ENCODE results near the gene GRID2IP. TPM values are rescaled to one million over a fixed set of nuclear protein-coding genes. Genes with fewer than 3 reads are reported as not detected.
"Not testable (repeated sequence)": the region's sequence is repeated elsewhere in the genome, so short reads cannot be mapped to it uniquely, and the experiment has no call there.

The GRID2IP gene
- total RNA-seq, 4 donors from 2014 or later, result 0.27 TPM; not detected in 3

DNA sequence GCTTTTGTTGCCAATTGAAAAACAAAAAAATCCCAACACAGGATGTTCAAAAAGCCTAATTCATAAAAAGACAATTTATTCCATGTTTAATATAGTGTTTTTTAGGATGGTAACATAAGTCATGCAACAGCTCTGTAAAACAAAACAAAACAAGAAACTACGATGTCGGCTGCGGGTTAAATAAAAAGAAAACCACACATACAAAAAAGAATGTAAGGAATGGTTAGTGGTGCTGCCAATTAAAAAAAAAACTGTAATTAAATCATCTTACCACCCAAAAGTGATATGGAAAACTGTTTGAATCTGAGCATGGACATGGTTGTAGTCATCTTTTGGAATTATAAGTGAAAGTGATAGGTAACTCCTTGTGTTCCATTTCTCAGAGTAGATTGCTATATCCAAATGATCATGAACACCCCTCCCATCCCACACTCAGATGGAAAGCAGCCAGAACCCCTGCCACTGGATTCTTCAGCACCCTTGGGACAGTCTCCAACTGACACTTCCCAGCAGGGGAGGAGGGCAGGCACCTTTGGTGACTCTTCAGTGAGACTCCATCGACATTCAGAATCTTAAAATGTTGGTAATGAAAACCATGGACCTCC lies 89.2 kb downstream of the GRID2IP start:
- H3K27ac ChIP-seq, result no peak overlapping the region

GRCh38 chr7:6460990-6461584 lies 90.2 kb downstream of the GRID2IP start:
- H3K27ac ChIP-seq, result no peak overlapping the region
- 90% methylated on average over 7 of the region's 11 CpGs; no CpG with 5 or more reads in 1 of the 2 donors for WGBS, 2 donors (ENCODE audit: low coverage in 1 of 2)
- no peak for TF ChIP-seq POLR2A (IDR thresholded peaks at IDR 0.05)
- TF ChIP-seq, protein P1, sequence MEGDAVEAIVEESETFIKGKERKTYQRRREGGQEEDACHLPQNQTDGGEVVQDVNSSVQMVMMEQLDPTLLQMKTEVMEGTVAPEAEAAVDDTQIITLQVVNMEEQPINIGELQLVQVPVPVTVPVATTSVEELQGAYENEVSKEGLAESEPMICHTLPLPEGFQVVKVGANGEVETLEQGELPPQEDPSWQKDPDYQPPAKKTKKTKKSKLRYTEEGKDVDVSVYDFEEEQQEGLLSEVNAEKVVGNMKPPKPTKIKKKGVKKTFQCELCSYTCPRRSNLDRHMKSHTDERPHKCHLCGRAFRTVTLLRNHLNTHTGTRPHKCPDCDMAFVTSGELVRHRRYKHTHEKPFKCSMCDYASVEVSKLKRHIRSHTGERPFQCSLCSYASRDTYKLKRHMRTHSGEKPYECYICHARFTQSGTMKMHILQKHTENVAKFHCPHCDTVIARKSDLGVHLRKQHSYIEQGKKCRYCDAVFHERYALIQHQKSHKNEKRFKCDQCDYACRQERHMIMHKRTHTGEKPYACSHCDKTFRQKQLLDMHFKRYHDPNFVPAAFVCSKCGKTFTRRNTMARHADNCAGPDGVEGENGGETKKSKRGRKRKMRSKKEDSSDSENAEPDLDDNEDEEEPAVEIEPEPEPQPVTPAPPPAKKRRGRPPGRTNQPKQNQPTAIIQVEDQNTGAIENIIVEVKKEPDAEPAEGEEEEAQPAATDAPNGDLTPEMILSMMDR (IDR thresholded peaks at IDR 0.05), result no peak
- TF ChIP-seq EP300 (IDR thresholded peaks at IDR 0.05), result no peak
- TF ChIP-seq POLR2AphosphoS5 (IDR thresholded peaks at IDR 0.05), result no peak

More for the DNA sequence above, 89.2 kb downstream of the GRID2IP start:
- Histone ChIP-seq H3K9me3 (no peaks in the 10 kb centered on the region), H3K27me3 (no peaks in the 10 kb centered on the region), H3K36me3 (peaks cover 0 to 65% of the 10 kb centered on the region in 2 donors), H3K4me3 (no peak overlapping the region), H3K4me1 (no peaks in the 10 kb centered on the region)
- no peak for TF ChIP-seq POLR2A (IDR thresholded peaks at IDR 0.05)
- TF ChIP-seq, protein P1 (IDR thresholded peaks at IDR 0.05), result no peak
- no peak for TF ChIP-seq POLR2AphosphoS5 (IDR thresholded peaks at IDR 0.05)
- TF ChIP-seq EP300 (IDR thresholded peaks at IDR 0.05), result no peak
- 65 to 67% methylated on average over 3 of the region's 4 CpGs for WGBS, 2 donors (ENCODE audit: low coverage in 1 of 2)
- ATAC-seq, result no peak

GRCh38 chr7:6460303-6460702 lies 91.0 kb downstream of the GRID2IP start:
- Histone ChIP-seq H3K4me3 (no peak overlapping the region), H3K4me1 (no peaks in the 10 kb centered on the region), H3K9me3 (no peaks in the 10 kb centered on the region), H3K36me3 (peaks cover 0 to 48% of the 10 kb centered on the region in 2 donors), H3K27ac (no peak overlapping the region), H3K27me3 (no peaks in the 10 kb centered on the region)
- no peak for ATAC-seq
- 100% methylated on average over 1 of the region's 6 CpGs; no CpG with 5 or more reads in 1 of the 2 donors for WGBS, 2 donors (ENCODE audit: low coverage in 1 of 2)
- TF ChIP-seq POLR2AphosphoS5 (IDR thresholded peaks at IDR 0.05), result no peak

More at GRCh38 chr7:6460990-6461584, 90.2 kb downstream of the GRID2IP start:
- Histone ChIP-seq H3K4me3 (no peak overlapping the region), H3K36me3 (peaks cover 0 to 56% of the 10 kb centered on the region in 2 donors), H3K27me3 (no peaks in the 10 kb centered on the region), H3K4me1 (no peaks in the 10 kb centered on the region), H3K9me3 (no peaks in the 10 kb centered on the region)
- no peak for ATAC-seq

DNA sequence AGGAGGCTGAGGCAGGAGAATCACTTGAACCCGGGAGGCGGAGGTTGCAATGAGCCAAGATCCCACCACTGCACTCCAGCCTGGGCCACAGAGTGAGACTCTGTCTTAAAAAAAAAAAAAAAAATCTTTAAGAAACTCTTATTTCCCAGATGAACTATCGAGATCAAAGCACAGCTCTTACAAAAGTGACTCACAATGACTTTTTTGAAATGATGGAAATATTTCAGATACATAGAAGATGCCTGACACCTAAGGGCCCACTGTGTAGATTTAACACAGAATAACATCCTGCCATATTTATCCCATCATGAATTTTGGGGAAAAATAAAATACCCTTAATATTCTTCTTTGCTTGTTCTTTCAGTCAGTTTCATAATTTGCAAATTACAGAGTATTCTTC lies 92.6 kb downstream of the GRID2IP start:
- not testable (repeated sequence) for H3K4me3 ChIP-seq, ATAC-seq, H3K27ac ChIP-seq, H3K9me3 ChIP-seq, H3K4me1 ChIP-seq, H3K27me3 ChIP-seq
- WGBS, 2 donors (ENCODE audit: low coverage in 1 of 2), result 86 to 94% methylated on average over 3 of the region's 3 CpGs
- peaks cover 0 to 34% of the 10 kb centered on the region in 2 donors for H3K36me3 ChIP-seq

DNA sequence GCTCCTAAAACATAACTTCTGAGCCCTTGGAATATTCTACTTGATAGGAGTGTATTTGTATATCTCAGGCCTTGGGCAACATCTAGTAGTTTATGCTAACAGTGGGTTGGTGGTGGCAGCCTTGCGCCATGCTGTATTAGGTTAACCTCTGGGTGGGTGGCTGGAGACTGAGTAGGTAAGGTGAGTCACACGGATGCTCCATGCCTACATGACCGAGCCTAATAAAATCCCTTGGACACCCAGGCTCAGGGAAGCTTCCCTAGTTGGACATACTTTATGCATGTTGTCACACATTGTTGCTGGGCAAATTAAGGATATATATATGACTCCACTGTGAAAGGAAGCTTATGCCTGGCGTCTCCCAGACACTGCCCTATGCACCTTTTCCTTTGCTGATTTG lies 97.5 kb downstream of the GRID2IP start:
- Histone ChIP-seq H3K36me3 (no peaks in the 10 kb centered on the region), H3K9me3 (no peaks in the 10 kb centered on the region), H3K27me3 (no peaks in the 10 kb centered on the region), H3K4me1 (peaks cover 0 to 5% (median 0%) of the 10 kb centered on the region in 3 donors), H3K4me3 (no peak overlapping the region), H3K27ac (no peak overlapping the region)
- no peak for ATAC-seq
- 75 to 86% methylated on average over 2 of the region's 4 CpGs for WGBS, 2 donors (ENCODE audit: low coverage in 1 of 2)
- TF ChIP-seq, protein P1 (IDR thresholded peaks at IDR 0.05), result no peak
- TF ChIP-seq EP300 (IDR thresholded peaks at IDR 0.05) (no peak), POLR2A (IDR thresholded peaks at IDR 0.05) (no peak), POLR2AphosphoS5 (IDR thresholded peaks at IDR 0.05) (no peak)

DNA sequence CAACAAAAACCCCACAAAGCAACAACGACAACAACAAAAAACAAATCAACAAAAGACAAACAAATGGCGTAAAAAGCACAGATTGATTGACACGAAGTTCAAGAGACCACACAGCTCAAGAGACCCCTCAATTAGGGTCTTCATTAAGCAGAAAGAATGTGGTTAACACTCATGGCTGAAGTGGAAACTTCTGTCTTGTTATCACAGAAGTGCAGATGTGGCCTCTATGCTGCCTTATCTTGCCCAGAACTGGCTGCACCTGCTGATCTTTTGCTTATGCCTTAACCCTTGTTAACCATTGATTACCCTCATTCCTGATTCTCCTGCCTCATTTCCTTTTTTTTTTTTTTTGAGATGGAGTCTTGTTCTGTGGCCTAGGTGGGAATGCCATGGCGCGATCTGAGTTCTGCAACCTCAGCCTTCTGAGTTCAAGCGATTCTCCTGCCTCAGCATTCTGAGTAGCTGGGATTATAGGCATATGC lies 100.0 kb downstream of the GRID2IP start:
- Histone ChIP-seq H3K36me3 (no peaks in the 10 kb centered on the region), H3K4me1 (peaks cover 0 to 20% (median 6%) of the 10 kb centered on the region in 3 donors), H3K4me3 (no peak overlapping the region), H3K9me3 (no peaks in the 10 kb centered on the region), H3K27ac (no peak overlapping the region), H3K27me3 (no peaks in the 10 kb centered on the region)
- WGBS, 2 donors (ENCODE audit: low coverage in 1 of 2), result 82 to 100% methylated on average over 3 of the region's 6 CpGs
- TF ChIP-seq POLR2A (IDR thresholded peaks at IDR 0.05) (no peak), POLR2AphosphoS5 (IDR thresholded peaks at IDR 0.05) (no peak), EP300 (IDR thresholded peaks at IDR 0.05) (no peak)
- TF ChIP-seq, protein P1 (IDR thresholded peaks at IDR 0.05), result no peak
- no peak for ATAC-seq

GRCh38 chr7:6450591-6450990 lies 100.7 kb downstream of the GRID2IP start:
- H3K4me3 ChIP-seq, ATAC-seq, H3K9me3 ChIP-seq, H3K27ac ChIP-seq, H3K36me3 ChIP-seq, H3K27me3 ChIP-seq: not testable (repeated sequence)
- peaks cover 0 to 22% (median 6%) of the 10 kb centered on the region in 3 donors for H3K4me1 ChIP-seq
- WGBS, 2 donors (ENCODE audit: low coverage in 1 of 2), result no CpG with 5 or more reads among the region's 10 CpGs

DNA sequence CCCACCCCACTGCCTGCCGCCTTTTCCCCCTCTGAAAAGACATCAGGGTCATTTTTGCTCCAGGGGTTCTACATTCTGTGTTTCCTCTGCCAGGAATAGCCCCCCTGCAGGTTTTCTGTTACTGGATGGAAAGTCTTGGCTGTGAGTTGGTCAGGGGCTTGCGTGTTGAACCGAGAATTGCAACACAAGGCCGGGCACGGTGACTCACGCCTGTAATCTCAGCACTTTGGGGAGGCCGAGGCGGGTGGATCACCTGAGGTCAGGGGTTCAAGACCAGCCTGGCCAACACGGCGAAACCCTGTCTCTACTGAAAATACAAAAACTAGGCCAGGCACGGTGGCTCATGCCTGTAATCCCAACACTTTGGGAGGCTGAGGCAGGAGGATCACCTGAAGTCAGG lies 101.4 kb downstream of the GRID2IP start:
- WGBS, 2 donors (ENCODE audit: low coverage in 1 of 2), result no CpG with 5 or more reads among the region's 11 CpGs
- H3K27ac ChIP-seq, ATAC-seq, H3K4me3 ChIP-seq, H3K27me3 ChIP-seq, H3K9me3 ChIP-seq: not testable (repeated sequence)
- H3K4me1 ChIP-seq, result peaks cover 0 to 23% (median 6%) of the 10 kb centered on the region in 3 donors
- peaks cover 0 to 11% of the 10 kb centered on the region in 2 donors for H3K36me3 ChIP-seq
